ENCODE measurements around the gene METAP1.
"Not testable (repeated sequence)": the region's sequence is repeated elsewhere in the genome, so short reads cannot be mapped to it uniquely, and the experiment has no call there.

METAP1 gene

DNA sequence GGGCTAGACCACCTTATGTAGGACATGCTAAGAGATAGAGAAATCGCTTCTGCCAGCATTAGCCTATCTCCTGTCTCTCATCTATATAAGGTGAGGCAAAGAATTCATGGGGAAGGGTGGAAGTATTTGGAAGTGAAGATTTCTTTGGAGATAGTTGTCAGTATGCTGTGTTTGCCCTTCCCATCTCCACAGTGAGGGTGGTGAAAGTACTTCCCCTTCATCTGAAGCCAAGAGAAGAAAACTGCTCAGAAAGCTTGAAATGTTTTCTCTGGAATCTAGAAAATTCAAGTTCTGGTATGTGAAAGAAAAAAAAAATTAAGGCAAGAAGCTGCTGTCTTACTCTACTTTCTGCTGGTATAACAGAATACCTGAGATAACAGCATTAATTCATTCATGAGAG, 105.4 kb downstream of the METAP1 start:
- DNase-seq, result no peak

DNA sequence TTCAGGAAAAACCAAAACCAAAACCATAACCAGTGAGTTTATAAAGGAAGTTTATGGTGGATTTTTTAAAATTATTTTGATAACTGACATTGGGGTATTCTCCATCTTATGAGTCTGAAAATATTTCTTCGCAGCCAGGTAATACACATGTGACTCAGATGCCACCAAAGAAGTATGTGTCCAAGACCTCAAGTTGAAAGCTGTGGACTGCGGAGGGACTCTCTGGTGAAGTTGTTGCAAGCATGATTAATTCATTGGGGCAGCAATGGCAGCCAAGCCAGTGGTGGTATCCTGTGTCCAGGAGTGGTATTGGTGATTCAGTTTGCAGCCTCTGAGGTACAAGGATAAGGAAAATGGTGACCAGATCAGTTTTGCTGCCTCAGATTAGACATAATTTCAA, 107.1 kb downstream of the METAP1 start:
- DNase-seq, result no peak

DNA sequence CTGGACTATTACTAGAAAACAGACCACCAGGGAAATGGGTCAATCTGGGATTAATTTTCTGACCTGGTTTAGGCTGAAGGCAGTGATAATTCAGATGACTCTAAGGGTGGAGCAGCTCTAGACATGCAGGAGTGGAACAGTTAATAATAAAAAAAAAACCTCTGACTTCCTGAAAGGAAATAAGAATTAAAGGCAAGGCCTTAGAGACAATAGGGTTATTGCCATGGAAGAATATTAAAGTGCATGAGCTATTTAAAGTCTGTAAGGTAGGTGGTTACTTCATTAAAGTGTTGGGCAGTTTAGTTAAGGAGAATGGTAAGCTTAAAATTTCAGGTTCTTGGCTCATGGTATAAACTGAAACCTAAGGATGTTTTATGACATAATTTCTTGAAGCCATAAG, 107.6 kb downstream of the METAP1 start:
- no peak for DNase-seq

DNA sequence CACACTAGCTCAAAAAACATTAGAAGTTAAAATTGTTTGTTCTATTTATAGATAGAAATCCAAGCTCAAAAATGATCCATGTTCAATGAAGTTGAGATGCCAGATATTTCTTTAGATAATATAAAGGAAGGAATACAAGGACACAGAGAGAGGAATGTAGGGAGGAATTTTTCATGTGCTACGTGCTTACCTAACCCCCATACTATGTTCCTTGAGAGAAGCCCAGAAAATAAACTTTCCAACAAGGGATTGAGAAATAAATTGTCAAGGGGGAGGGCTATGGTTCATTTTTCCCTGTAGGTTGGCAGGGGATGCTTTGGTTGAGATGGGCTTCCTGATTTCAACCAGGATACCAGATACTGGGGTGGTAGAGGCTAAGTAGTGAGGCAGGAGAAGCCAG, 108.6 kb downstream of the METAP1 start:
- no peak for DNase-seq

DNA sequence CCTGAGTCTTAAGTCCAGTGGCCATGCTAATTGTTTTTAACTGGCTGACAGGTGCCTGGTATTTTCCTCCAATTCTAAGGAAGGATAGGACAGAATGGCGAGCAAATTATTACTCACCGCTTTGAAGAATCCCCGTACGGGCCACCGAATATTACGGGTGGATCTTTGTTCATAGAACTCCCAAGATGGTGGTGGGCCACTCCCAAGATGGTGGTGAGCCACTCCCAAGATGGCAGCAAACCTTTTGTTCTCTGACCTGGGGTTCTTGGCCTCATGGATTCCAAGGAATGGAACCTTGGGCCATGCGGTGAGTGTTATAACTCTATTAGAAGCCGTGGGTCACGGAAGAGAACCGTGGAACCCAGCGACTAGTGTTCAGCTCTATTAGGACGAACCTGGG, 113.8 kb downstream of the METAP1 start:
- DNase-seq, result not testable (repeated sequence)

Measured in suppressor macrophage (primary cell).